ENCODE results near the gene DNAH2.

DNA sequence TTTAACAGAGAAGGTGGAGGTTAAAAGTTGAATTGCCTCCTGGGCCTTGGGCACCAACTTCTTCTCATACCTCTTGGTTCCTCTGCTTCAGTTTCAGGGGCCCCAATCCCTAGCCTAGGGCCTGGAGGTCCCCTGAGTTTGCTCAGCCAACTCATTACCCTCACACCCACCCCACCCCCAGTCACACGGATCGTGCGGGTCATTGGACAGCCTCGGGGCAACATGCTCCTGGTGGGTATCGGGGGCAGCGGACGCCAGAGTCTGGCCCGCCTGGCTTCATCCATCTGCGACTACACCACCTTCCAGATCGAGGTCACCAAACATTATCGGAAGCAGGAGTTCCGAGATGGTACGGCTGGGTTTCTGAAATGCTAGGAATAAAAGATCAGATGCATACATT lies 80.4 kb downstream of the DNAH2 start:
- TF ChIP-seq GABPA (IDR thresholded peaks at IDR 0.05; ENCODE audit: low read depth) (no peak), SIN3A (IDR thresholded peaks at IDR 0.05; ENCODE audit: borderline replicate concordance, low read depth, low read length) (no peak), POLR2AphosphoS5 (IDR thresholded peaks at IDR 0.05; ENCODE audit: low read depth, low read length) (no peak), CHD2 (IDR thresholded peaks at IDR 0.05; ENCODE audit: low read length, partially characterized antibody) (no peak), SMC3 (IDR thresholded peaks at IDR 0.05; ENCODE audit: low read depth, low read length) (no peak), EZH2phosphoT487 (IDR thresholded peaks at IDR 0.05; ENCODE audit: borderline replicate concordance, low read depth) (no peak), RFX5 (IDR thresholded peaks at IDR 0.05; ENCODE audit: low read length) (no peak), EP300 (IDR thresholded peaks at IDR 0.05; ENCODE audit: borderline replicate concordance in 1 of 2, low read depth in 1 of 2, low read length in 1 of 2) (no peak), MXI1 (IDR thresholded peaks at IDR 0.05; ENCODE audit: low read depth, low read length) (no peak)
- TF ChIP-seq, protein P1, sequence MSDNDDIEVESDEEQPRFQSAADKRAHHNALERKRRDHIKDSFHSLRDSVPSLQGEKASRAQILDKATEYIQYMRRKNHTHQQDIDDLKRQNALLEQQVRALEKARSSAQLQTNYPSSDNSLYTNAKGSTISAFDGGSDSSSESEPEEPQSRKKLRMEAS (IDR thresholded peaks at IDR 0.05; ENCODE audit: low read depth) = no peak
- TF ChIP-seq, protein P2, sequence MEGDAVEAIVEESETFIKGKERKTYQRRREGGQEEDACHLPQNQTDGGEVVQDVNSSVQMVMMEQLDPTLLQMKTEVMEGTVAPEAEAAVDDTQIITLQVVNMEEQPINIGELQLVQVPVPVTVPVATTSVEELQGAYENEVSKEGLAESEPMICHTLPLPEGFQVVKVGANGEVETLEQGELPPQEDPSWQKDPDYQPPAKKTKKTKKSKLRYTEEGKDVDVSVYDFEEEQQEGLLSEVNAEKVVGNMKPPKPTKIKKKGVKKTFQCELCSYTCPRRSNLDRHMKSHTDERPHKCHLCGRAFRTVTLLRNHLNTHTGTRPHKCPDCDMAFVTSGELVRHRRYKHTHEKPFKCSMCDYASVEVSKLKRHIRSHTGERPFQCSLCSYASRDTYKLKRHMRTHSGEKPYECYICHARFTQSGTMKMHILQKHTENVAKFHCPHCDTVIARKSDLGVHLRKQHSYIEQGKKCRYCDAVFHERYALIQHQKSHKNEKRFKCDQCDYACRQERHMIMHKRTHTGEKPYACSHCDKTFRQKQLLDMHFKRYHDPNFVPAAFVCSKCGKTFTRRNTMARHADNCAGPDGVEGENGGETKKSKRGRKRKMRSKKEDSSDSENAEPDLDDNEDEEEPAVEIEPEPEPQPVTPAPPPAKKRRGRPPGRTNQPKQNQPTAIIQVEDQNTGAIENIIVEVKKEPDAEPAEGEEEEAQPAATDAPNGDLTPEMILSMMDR (IDR thresholded peaks at IDR 0.05) = no peak

Data from SK-N-SH (cell line).